ENCODE results near the gene SNTA1. TPM values are rescaled to one million over a fixed set of nuclear protein-coding genes. Genes with fewer than 3 reads are reported as not detected.
A peak's percentile ranks its signal among the peaks of the same experiment; 100 is the strongest.
"Not testable (repeated sequence)": the region's sequence is repeated elsewhere in the genome, so short reads cannot be mapped to it uniquely, and the experiment has no call there.

Gene SNTA1
- total RNA-seq, 1 donor from 2014 or later = 108 TPM

GRCh38 chr20:33444797-33445560 lies 1.4 kb upstream of the SNTA1 start:
- Histone ChIP-seq H3K36me3 (no peaks in the 10 kb centered on the region), H3K4me3 (peak overlapping the region in 1 of 2 donors; percentile 85), H3K27me3 (no peaks in the 10 kb centered on the region), H3K4me1 (peaks cover 9 to 23% of the 10 kb centered on the region in 2 donors), H3K9me3 (no peaks in the 10 kb centered on the region), H3K27ac (peak overlapping the region; percentile 85 to 91)
- no peak for DNase-seq (ENCODE audit: low spot score in 2 of 2)
- TF ChIP-seq, protein P1, sequence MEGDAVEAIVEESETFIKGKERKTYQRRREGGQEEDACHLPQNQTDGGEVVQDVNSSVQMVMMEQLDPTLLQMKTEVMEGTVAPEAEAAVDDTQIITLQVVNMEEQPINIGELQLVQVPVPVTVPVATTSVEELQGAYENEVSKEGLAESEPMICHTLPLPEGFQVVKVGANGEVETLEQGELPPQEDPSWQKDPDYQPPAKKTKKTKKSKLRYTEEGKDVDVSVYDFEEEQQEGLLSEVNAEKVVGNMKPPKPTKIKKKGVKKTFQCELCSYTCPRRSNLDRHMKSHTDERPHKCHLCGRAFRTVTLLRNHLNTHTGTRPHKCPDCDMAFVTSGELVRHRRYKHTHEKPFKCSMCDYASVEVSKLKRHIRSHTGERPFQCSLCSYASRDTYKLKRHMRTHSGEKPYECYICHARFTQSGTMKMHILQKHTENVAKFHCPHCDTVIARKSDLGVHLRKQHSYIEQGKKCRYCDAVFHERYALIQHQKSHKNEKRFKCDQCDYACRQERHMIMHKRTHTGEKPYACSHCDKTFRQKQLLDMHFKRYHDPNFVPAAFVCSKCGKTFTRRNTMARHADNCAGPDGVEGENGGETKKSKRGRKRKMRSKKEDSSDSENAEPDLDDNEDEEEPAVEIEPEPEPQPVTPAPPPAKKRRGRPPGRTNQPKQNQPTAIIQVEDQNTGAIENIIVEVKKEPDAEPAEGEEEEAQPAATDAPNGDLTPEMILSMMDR (IDR thresholded peaks at IDR 0.05) = peak; percentile 12 to 50 (median 25)
- intact Hi-C loops (cut with DNase I) = loop anchor here (5.0 to 10.0 kb wide), 4 partner anchors 42 to 670 kb away; partner anchors contain the start of genes ACTL10, CDK5RAP1 and EIF2S2

DNA sequence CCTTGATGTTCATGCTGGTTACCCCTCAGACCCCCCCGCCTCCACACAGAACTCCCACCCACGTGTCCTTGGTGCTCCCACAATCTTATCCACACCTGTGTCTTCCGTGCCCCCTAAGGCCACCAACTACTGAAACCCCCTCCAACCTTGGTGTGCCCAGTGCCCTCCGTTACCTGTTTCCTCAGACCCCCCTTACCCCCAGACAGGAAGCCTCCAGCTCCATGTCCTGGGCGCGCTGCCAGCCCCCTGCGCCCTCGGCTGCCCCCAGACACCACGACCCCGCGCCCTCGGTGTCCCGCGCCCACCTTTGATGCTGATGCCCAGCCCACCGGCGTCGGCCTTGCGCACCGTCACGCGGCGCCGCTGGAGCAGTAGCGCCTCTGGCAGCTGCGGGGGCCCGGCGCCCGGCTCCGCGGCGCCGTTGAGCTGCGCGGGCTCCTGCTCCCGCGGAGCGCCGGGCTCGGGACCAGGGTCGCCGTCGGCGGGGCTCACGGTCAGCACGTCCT lies 504 bp downstream of the SNTA1 start:
- TF ChIP-seq, protein P1 (IDR thresholded peaks at IDR 0.05) = peak in 1 of 3 experiments; percentile 8
- intact Hi-C loops (cut with DNase I) = loop anchor here (1.0 to 10.0 kb wide), 5 partner anchors 20 to 672 kb away; partner anchors contain the start of genes ACTL10, CDK5RAP1 and EIF2S2
- Histone ChIP-seq H3K36me3 (no peaks in the 10 kb centered on the region), H3K4me3 (peak overlapping the region; percentile 78 to 85), H3K4me1 (peaks cover 9 to 23% of the 10 kb centered on the region in 2 donors), H3K9me3 (no peaks in the 10 kb centered on the region), H3K27ac (peak overlapping the region; percentile 85 to 91), H3K27me3 (no peaks in the 10 kb centered on the region)
- DNase-seq (ENCODE audit: low spot score in 2 of 2) = peak in 1 of 2 donors; percentile 71

DNA sequence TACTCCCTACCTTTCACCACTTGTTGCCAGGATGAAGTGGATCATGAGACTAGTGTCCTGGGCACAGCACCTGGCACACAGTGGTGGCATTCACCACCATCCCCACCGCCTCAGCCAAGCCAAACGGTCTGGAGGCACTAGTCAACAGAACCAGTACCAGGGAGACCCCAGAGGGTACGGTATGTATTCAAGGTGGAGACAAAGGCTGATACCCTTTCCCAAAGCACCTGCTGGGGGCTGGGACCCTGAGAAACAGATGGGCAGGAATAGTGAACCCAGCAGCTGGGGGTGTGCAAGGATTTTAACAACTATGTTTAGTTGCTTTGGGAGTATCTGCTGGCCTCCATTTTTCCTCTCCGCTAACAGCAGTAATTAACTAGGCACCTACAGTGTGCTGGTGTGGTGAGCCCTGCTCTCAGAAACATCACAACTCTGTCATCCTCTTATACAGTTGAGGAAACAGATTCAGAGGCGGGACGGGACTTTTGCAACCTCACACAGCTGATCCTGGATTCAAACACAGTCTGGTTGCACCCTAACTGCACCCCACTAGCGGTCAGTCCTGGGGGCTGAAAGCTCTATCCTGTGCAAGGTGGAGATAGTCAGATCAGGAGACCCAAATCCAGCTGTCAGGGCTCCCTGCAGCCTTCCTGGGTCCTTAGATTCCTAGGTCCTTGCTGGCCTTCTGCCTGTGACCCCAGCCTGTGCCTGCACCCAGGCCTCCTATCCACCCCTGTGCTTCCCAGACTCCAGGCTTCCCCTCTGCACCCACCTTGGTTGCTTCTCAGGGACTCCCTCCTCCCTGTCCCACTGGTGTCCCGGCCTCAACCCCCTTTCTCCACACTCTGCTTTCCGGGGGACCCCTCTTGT lies 1.2 kb downstream of the SNTA1 start:
- TF ChIP-seq, protein P1 (IDR thresholded peaks at IDR 0.05) = no peak
- intact Hi-C loops (cut with DNase I) = loop anchor here (1.0 to 10.0 kb wide), 5 partner anchors 19 to 672 kb away; partner anchors contain the start of genes ACTL10, CDK5RAP1 and EIF2S2
- no peak for DNase-seq (ENCODE audit: low spot score in 2 of 2)
- Histone ChIP-seq H3K27ac (peak overlapping the region; percentile 85 to 91), H3K9me3 (no peaks in the 10 kb centered on the region), H3K27me3 (no peaks in the 10 kb centered on the region), H3K4me3 (peak overlapping the region; percentile 78 to 85), H3K36me3 (no peaks in the 10 kb centered on the region), H3K4me1 (peaks cover 14 to 29% of the 10 kb centered on the region in 2 donors)

- intact Hi-C loops (cut with DNase I) = loop anchor here (5.0 to 10.0 kb wide), 4 partner anchors 39 to 673 kb away; partner anchors contain the start of genes ACTL10, CDK5RAP1 and EIF2S2
- DNase-seq (ENCODE audit: low spot score in 2 of 2) = no peak
- H3K36me3 ChIP-seq = no peaks in the 10 kb centered on the region
- no peak overlapping the region for H3K4me3 ChIP-seq
- TF ChIP-seq, protein P1 (IDR thresholded peaks at IDR 0.05) = no peak
- H3K4me1 ChIP-seq = peaks cover 14 to 33% of the 10 kb centered on the region in 2 donors
- H3K27ac ChIP-seq = peak overlapping the region; percentile 85 to 91
- no peaks in the 10 kb centered on the region for H3K27me3 ChIP-seq
- H3K9me3 ChIP-seq = no peaks in the 10 kb centered on the region
Observed at GRCh38 chr20:33441142-33441955, 2.2 kb downstream of the SNTA1 start.

GRCh38 chr20:33440562-33440961 lies 3.0 kb downstream of the SNTA1 start:
- H3K4me3 ChIP-seq; H3K9me3 ChIP-seq; H3K36me3 ChIP-seq; DNase-seq (ENCODE audit: low spot score in 2 of 2); H3K27me3 ChIP-seq: not testable (repeated sequence)
- Histone ChIP-seq H3K4me1 (peaks cover 14 to 33% of the 10 kb centered on the region in 2 donors), H3K27ac (peak overlapping the region; percentile 85 to 91)
- intact Hi-C loops (cut with DNase I) = loop anchor here (5.0 to 10.0 kb wide), 4 partner anchors 38 to 674 kb away; partner anchors contain the start of genes ACTL10, CDK5RAP1 and EIF2S2
